K562 (cell line): Measurements from ENCODE around the gene ARR3.

Source experiments
- ARID4B ChIP-seq: sonication (generic); formaldehyde crosslinking; IDR thresholded peaks from 2 replicates; pipeline ENCODE4 v1.8.0; 2022; ENCODE audit warnings: mild to moderate bottlenecking, missing genetic modification reagents
- BRF2 ChIP-seq: IDR thresholded peaks from 3 replicates; pipeline ENCODE4 v1.6.1; 2011; ENCODE audit warnings: borderline replicate concordance, mild to moderate bottlenecking; ENCODE audit not compliant: insufficient read length, insufficient read depth
- HSF4 ChIP-seq: fragments of 250-450 bp; sonication (Bioruptor Pico); IDR thresholded peaks from 2 replicates; pipeline ENCODE4 v2.1.2; 2022; ENCODE audit warnings: mild to moderate bottlenecking, moderate library complexity, borderline replicate concordance
- MTA1 ChIP-seq: fragments of 450-650 bp; IDR thresholded peaks from 2 replicates; pipeline ENCODE4 v1.6.1; 2017; ENCODE audit warnings: borderline replicate concordance
- RAD21 ChIP-seq, 2 experiments: fragments of 250-450 bp in 1 of 2; fragments of 450-650 bp in 1 of 2; sonication (Bioruptor Pico) in 1 of 2; formaldehyde crosslinking in 1 of 2; IDR thresholded peaks in 1 of 2; conservative IDR thresholded peaks in 1 of 2; 2 replicates each; pipeline versions ENCODE4 v1.4.0 to v1.8.0; 2020 to 2022; ENCODE audit warnings: mild to moderate bottlenecking in 2 of 2, moderate library complexity in 1 of 2
- RFX5 ChIP-seq: IDR thresholded peaks from 2 replicates; pipeline ENCODE4 v1.6.1; 2011; ENCODE audit warnings: low read depth, mild to moderate bottlenecking, improper control_type of control experiment, low read length
- ZNF311 ChIP-seq: fragments of 250-450 bp; sonication (Bioruptor Pico); IDR thresholded peaks from 2 replicates; pipeline ENCODE4 v1.4.0; 2020; ENCODE audit warnings: mild to moderate bottlenecking, moderate library complexity
- ZNF586 ChIP-seq: fragments of 450-650 bp; formaldehyde crosslinking; conservative IDR thresholded peaks from 2 replicates; pipeline ENCODE4 v1.4.0; 2020; ENCODE audit warnings: mild to moderate bottlenecking, moderate library complexity

GRCh38 chrX:70252491-70252890 is 15.6 kb upstream of the ARR3 start:
- TF ChIP-seq HSF4 (CRISPR knock-in tag): no peak
- no peak for TF ChIP-seq RFX5
- no peak for TF ChIP-seq ARID4B
- TF ChIP-seq MTA1: no peak
- no peak for TF ChIP-seq RAD21 (CRISPR knock-in tag; conservative IDR thresholded peaks at IDR 0.05 in 1 of 2, IDR thresholded peaks at IDR 0.05 in 1 of 2)
- TF ChIP-seq ZNF586 (CRISPR knock-in tag): no peak
- TF ChIP-seq ZNF311: no peak
- TF ChIP-seq BRF2: no peak
